ENCODE measurements around the gene RPS6KC1.
"Not testable (repeated sequence)": the region's sequence is repeated elsewhere in the genome, so short reads cannot be mapped to it uniquely, and the experiment has no call there.

RPS6KC1 gene

GRCh38 chr1:213292614-213293013 lies 241.6 kb downstream of the RPS6KC1 start:
- Histone ChIP-seq H3K4me1 (ENCODE audit: insufficient read depth, low read length) (no peaks in the 10 kb centered on the region), H3K36me3 (ENCODE audit: insufficient read depth, low read length) (no peaks in the 10 kb centered on the region), H3K9ac (ENCODE audit: low read length) (no peak overlapping the region), H3K4me3 (ENCODE audit: low read depth in 1 of 2, low read length in 2 of 2) (no peak overlapping the region), H3K9me3 (ENCODE audit: low read length) (no peaks in the 10 kb centered on the region), H3K27ac (ENCODE audit: low read depth, low read length) (no peak overlapping the region), H3K27me3 (ENCODE audit: control insufficient read depth in 1 of 2, insufficient read depth in 2 of 2, low read length in 2 of 2) (no peaks in the 10 kb centered on the region)

- Histone ChIP-seq H3K36me3 (ENCODE audit: insufficient read depth, low read length) (no peaks in the 10 kb centered on the region), H3K4me1 (ENCODE audit: insufficient read depth, low read length) (no peaks in the 10 kb centered on the region), H3K27ac (ENCODE audit: low read depth, low read length) (no peak overlapping the region), H3K4me3 (ENCODE audit: low read depth in 1 of 2, low read length in 2 of 2) (no peak overlapping the region), H3K27me3 (ENCODE audit: control insufficient read depth in 1 of 2, insufficient read depth in 2 of 2, low read length in 2 of 2) (no peaks in the 10 kb centered on the region), H3K9ac (ENCODE audit: low read length) (no peak overlapping the region), H3K9me3 (ENCODE audit: low read length) (no peaks in the 10 kb centered on the region)
Observed at GRCh38 chr1:213295860-213296259, 244.8 kb downstream of the RPS6KC1 start.

- H3K27me3 ChIP-seq (ENCODE audit: control insufficient read depth in 1 of 2, insufficient read depth in 2 of 2, low read length in 2 of 2), result no peaks in the 10 kb centered on the region
- no peak overlapping the region for H3K4me3 ChIP-seq (ENCODE audit: low read depth in 1 of 2, low read length in 2 of 2)
- no peak overlapping the region for H3K27ac ChIP-seq (ENCODE audit: low read depth, low read length)
- H3K4me1 ChIP-seq (ENCODE audit: insufficient read depth, low read length), result no peaks in the 10 kb centered on the region
- H3K9ac ChIP-seq (ENCODE audit: low read length), result no peak overlapping the region
- no peaks in the 10 kb centered on the region for H3K36me3 ChIP-seq (ENCODE audit: insufficient read depth, low read length)
- H3K9me3 ChIP-seq (ENCODE audit: low read length), result no peaks in the 10 kb centered on the region
Observed at GRCh38 chr1:213296558-213296957, 245.5 kb downstream of the RPS6KC1 start.

- Histone ChIP-seq H3K27ac (ENCODE audit: low read depth, low read length) (no peak overlapping the region), H3K9ac (ENCODE audit: low read length) (no peak overlapping the region), H3K9me3 (ENCODE audit: low read length) (no peaks in the 10 kb centered on the region), H3K4me3 (ENCODE audit: low read depth in 1 of 2, low read length in 2 of 2) (no peak overlapping the region), H3K36me3 (ENCODE audit: insufficient read depth, low read length) (no peaks in the 10 kb centered on the region), H3K4me1 (ENCODE audit: insufficient read depth, low read length) (no peaks in the 10 kb centered on the region), H3K27me3 (ENCODE audit: control insufficient read depth in 1 of 2, insufficient read depth in 2 of 2, low read length in 2 of 2) (no peaks in the 10 kb centered on the region)
Observed at GRCh38 chr1:213297021-213297420, 246.0 kb downstream of the RPS6KC1 start.

- Histone ChIP-seq H3K4me3 (ENCODE audit: low read depth in 1 of 2, low read length in 2 of 2) (no peak overlapping the region), H3K27me3 (ENCODE audit: control insufficient read depth in 1 of 2, insufficient read depth in 2 of 2, low read length in 2 of 2) (no peaks in the 10 kb centered on the region), H3K27ac (ENCODE audit: low read depth, low read length) (no peak overlapping the region), H3K4me1 (ENCODE audit: insufficient read depth, low read length) (no peaks in the 10 kb centered on the region), H3K9me3 (ENCODE audit: low read length) (no peaks in the 10 kb centered on the region), H3K36me3 (ENCODE audit: insufficient read depth, low read length) (no peaks in the 10 kb centered on the region), H3K9ac (ENCODE audit: low read length) (no peak overlapping the region)
Observed at GRCh38 chr1:213300433-213300832, 249.4 kb downstream of the RPS6KC1 start.

- H3K4me3 ChIP-seq (ENCODE audit: low read depth in 1 of 2, low read length in 2 of 2); H3K4me1 ChIP-seq (ENCODE audit: insufficient read depth, low read length); H3K27me3 ChIP-seq (ENCODE audit: control insufficient read depth in 1 of 2, insufficient read depth in 2 of 2, low read length in 2 of 2); H3K9ac ChIP-seq (ENCODE audit: low read length); H3K9me3 ChIP-seq (ENCODE audit: low read length); H3K27ac ChIP-seq (ENCODE audit: low read depth, low read length); H3K36me3 ChIP-seq (ENCODE audit: insufficient read depth, low read length): not testable (repeated sequence)
Observed at GRCh38 chr1:213301524-213301923, 250.5 kb downstream of the RPS6KC1 start.

- Histone ChIP-seq H3K4me1 (ENCODE audit: insufficient read depth, low read length) (no peaks in the 10 kb centered on the region), H3K27me3 (ENCODE audit: control insufficient read depth in 1 of 2, insufficient read depth in 2 of 2, low read length in 2 of 2) (no peaks in the 10 kb centered on the region), H3K9me3 (ENCODE audit: low read length) (no peaks in the 10 kb centered on the region), H3K4me3 (ENCODE audit: low read depth in 1 of 2, low read length in 2 of 2) (no peak overlapping the region), H3K27ac (ENCODE audit: low read depth, low read length) (no peak overlapping the region), H3K9ac (ENCODE audit: low read length) (no peak overlapping the region), H3K36me3 (ENCODE audit: insufficient read depth, low read length) (no peaks in the 10 kb centered on the region)
Observed at GRCh38 chr1:213303286-213303685, 252.2 kb downstream of the RPS6KC1 start.

- Histone ChIP-seq H3K9me3 (ENCODE audit: low read length) (no peaks in the 10 kb centered on the region), H3K9ac (ENCODE audit: low read length) (no peak overlapping the region), H3K36me3 (ENCODE audit: insufficient read depth, low read length) (no peaks in the 10 kb centered on the region), H3K4me3 (ENCODE audit: low read depth in 1 of 2, low read length in 2 of 2) (no peak overlapping the region), H3K27me3 (ENCODE audit: control insufficient read depth in 1 of 2, insufficient read depth in 2 of 2, low read length in 2 of 2) (no peaks in the 10 kb centered on the region), H3K27ac (ENCODE audit: low read depth, low read length) (no peak overlapping the region), H3K4me1 (ENCODE audit: insufficient read depth, low read length) (no peaks in the 10 kb centered on the region)
Observed at GRCh38 chr1:213315571-213315970, 264.5 kb downstream of the RPS6KC1 start.

GRCh38 chr1:213318458-213318857 lies 267.4 kb downstream of the RPS6KC1 start:
- H3K36me3 ChIP-seq (ENCODE audit: insufficient read depth, low read length); H3K4me3 ChIP-seq (ENCODE audit: low read depth in 1 of 2, low read length in 2 of 2); H3K4me1 ChIP-seq (ENCODE audit: insufficient read depth, low read length); H3K27ac ChIP-seq (ENCODE audit: low read depth, low read length); H3K27me3 ChIP-seq (ENCODE audit: control insufficient read depth in 1 of 2, insufficient read depth in 2 of 2, low read length in 2 of 2); H3K9ac ChIP-seq (ENCODE audit: low read length); H3K9me3 ChIP-seq (ENCODE audit: low read length): not testable (repeated sequence)

GRCh38 chr1:213320191-213320870 lies 269.3 kb downstream of the RPS6KC1 start:
- H3K4me3 ChIP-seq (ENCODE audit: low read depth in 1 of 2, low read length in 2 of 2), result no peak overlapping the region
- no peak overlapping the region for H3K27ac ChIP-seq (ENCODE audit: low read depth, low read length)
- H3K27me3 ChIP-seq (ENCODE audit: control insufficient read depth in 1 of 2, insufficient read depth in 2 of 2, low read length in 2 of 2), result no peaks in the 10 kb centered on the region
- H3K9ac ChIP-seq (ENCODE audit: low read length), result no peak overlapping the region
- H3K4me1 ChIP-seq (ENCODE audit: insufficient read depth, low read length), result no peaks in the 10 kb centered on the region
- no peaks in the 10 kb centered on the region for H3K9me3 ChIP-seq (ENCODE audit: low read length)
- H3K36me3 ChIP-seq (ENCODE audit: insufficient read depth, low read length), result no peaks in the 10 kb centered on the region
